GM19468 (cell line): ENCODE data around the gene PMEPA1.

Source experiments
- ATAC-seq: cut with Tn5 transposase; IDR thresholded peaks from one replicate; pipeline ENCODE4 v1.9.1; 2021; ENCODE audit warnings: mild to moderate bottlenecking, moderate library complexity, moderate number of reproducible peaks; ENCODE audit not compliant: unreplicated experiment; ENCODE audit errors: extremely low read depth

PMEPA1 gene

GRCh38 chr20:57737349-57737748 lies 27.5 kb upstream of the PMEPA1 start:
- no peak for ATAC-seq

GRCh38 chr20:57736738-57737347 lies 27.0 kb upstream of the PMEPA1 start:
- no peak for ATAC-seq

- ATAC-seq = no peak
Observed at GRCh38 chr20:57735831-57736737, 26.3 kb upstream of the PMEPA1 start.

- no peak for ATAC-seq
Observed at GRCh38 chr20:57734754-57735153, 24.9 kb upstream of the PMEPA1 start.

- no peak for ATAC-seq
Observed at GRCh38 chr20:57732226-57732625, 22.4 kb upstream of the PMEPA1 start.

GRCh38 chr20:57728762-57729161 lies 18.9 kb upstream of the PMEPA1 start:
- ATAC-seq = no peak

- ATAC-seq = no peak
Observed at GRCh38 chr20:57727863-57728262, 18.0 kb upstream of the PMEPA1 start.

GRCh38 chr20:57725636-57726035 lies 15.8 kb upstream of the PMEPA1 start:
- ATAC-seq = no peak

GRCh38 chr20:57724610-57725405 lies 15.0 kb upstream of the PMEPA1 start:
- ATAC-seq = no peak

- ATAC-seq = no peak
Observed at GRCh38 chr20:57723816-57724215, 14.0 kb upstream of the PMEPA1 start.

GRCh38 chr20:57719951-57720350 lies 10.1 kb upstream of the PMEPA1 start:
- no peak for ATAC-seq

GRCh38 chr20:57718490-57719009 lies 8.7 kb upstream of the PMEPA1 start:
- ATAC-seq = peak; percentile 91

GRCh38 chr20:57717797-57718196 lies 8.0 kb upstream of the PMEPA1 start:
- no peak for ATAC-seq

GRCh38 chr20:57716901-57717300 lies 7.1 kb upstream of the PMEPA1 start:
- ATAC-seq = no peak

GRCh38 chr20:57716202-57716601 lies 6.4 kb upstream of the PMEPA1 start:
- no peak for ATAC-seq

- ATAC-seq = no peak
Observed at GRCh38 chr20:57715268-57715904, 5.6 kb upstream of the PMEPA1 start.

GRCh38 chr20:57714409-57715267 lies 4.8 kb upstream of the PMEPA1 start:
- no peak for ATAC-seq

GRCh38 chr20:57713951-57714350 lies 4.1 kb upstream of the PMEPA1 start:
- no peak for ATAC-seq

- ATAC-seq = no peak
Observed at GRCh38 chr20:57713505-57713903, 3.7 kb upstream of the PMEPA1 start.
